Hematopoietic multipotent progenitor cell treated with erythropoietin and hydrocortisone succinate and interleukin-3 and kit ligand, for 4 days (in vitro differentiated cells): Measurements from ENCODE around the gene ACSM3.

Source experiments
- DNase-seq: peaks from one replicate; pipeline ENCODE4 v3.0.0-alpha.2; 2015

ACSM3 gene

DNA sequence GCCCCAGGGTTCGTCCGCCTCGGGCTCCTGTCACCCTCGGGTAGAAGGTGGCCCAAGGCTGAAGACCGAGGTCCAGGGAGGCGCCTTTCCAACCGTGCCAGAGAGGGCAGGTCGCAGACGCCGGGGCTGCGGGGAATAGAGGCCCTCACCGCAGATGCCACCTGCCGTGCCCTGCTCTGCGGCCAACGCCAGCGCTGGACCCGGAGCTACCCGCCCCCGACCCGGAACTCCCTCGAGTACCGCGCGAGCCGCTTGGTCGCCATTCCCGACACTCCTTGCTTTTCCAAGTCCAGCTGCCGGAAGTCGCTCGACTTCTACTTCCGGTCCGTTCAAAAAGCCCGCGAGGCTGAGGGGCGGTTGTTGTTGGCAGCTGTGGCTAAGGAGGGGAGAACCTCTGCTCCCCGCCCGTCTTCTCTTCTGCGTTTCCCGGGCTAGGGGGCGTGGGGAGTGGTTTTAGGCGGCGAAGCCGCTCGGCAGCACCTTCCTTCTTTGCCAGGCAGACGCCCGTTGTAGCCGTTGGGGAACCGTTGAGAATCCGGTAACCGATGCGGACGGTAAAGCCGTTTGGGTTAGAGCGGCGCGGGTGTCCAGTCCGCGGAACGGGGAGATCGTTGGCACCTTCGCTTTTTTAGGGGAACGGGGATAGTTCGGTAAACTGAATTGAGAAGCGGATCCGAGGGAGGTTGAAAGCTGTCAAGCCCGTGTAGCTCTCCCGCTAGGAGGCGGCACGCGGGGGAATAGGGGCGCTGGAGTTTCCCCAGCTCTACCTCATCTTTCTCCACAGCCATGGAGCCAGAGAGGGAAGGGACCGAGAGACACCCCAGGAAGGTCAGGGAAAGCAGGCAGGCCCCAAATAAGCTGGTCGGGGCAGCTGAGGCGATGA lies 42.6 kb downstream of the ACSM3 start, which contains the start of the genes ERI2 and REXO5:
Gene ERI2 (minus strand): TSS at position 305 of the 883 bp plus-strand sequence. CDS start 42 bp downstream, at position 263.
Gene REXO5 (plus strand): TSS at position 360 of the 883 bp plus-strand sequence. CDS start 427 bp downstream, at position 787.
- peak; percentile 98 for DNase-seq

DNA sequence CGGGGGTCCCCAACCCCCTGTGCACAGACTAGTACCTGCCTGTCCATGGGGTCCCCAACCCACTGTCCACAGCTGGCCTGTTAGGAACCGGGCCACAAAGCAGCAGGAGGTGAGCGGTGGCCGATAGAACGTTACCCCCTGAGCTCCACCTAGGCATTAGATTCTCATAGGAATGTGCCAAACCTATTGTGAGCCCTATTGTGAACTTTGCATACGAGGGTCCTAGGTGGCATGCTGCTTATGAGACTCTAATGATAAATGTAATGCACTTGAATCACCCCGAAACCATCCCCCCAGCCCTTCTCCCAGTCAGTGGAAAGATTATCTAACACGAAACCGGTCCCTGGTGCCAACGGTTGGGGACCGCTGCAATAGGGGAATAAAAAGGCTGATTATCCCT lies 44.0 kb downstream of the ACSM3 start:
- DNase-seq = peak; percentile 44

DNA sequence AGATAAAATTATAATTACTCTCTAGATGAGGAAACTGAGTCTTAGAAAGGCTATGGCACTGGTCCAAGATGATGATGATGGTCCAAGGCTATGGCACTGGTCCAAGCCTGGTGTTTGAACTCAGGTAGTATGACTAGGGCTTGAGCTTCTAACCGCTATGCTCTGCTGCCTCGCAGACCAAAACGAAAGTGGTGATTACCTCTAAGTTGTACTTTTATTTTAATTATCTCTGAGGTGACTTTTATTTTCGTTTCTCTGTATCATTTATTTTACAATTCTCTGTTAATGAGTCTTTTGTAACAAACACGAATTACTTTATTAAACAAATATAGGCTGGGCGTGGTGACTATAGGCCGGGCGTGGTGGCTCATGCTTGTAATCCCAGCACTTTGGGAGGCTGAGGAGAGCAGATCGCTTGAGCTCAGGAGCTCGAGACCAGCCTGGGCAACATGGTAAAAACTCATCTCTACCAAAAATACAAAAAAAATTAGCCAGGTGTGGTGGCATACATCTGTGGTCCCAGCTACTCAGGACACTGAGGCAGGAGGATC lies 48.1 kb downstream of the ACSM3 start:
- DNase-seq = no peak

- no peak for DNase-seq
These were observed 48.7 kb downstream of the ACSM3 start for GRCh38 chr16:20812510-20812909.

DNA sequence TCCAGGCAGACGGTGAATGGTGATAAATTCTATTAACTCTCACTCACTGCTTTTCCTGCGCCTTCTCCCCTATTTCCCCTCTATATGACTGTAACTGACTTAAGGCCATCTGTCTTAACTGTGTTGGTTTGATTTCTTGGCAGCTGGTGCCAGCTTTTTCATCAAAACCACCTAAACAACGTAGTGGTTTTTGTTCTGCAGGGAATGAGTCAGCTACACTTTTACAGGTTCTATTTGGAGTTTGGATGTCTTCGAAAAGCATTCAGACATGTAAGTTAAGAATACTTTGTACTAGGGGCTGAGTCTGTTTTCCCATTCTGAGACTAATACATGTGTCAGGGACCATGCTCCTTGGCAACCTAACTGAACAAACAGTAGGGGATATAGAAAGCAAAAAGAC lies 51.0 kb downstream of the ACSM3 start:
- DNase-seq = peak; percentile 77

GRCh38 chr16:20818929-20819585 lies 55.2 kb downstream of the ACSM3 start:
- no peak for DNase-seq

DNA sequence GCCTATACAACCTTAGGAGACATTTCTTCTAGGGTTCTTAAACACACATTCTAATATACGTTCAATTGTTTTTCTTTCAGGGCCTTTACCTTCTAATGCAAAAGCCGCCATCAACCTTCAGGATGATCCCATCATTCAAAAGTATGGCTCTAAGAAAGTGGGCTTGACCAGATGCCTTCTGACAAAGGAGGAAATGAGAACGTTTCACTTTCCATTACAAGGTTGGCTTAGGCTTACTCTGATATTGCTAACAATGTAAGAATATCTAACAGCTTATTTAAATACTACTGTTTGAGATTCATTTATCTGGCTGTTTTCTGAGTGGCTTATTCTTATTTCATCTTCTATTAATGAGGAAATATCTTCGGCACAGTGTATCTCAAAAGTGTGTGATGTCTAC lies 57.9 kb downstream of the ACSM3 start:
- DNase-seq = no peak

DNA sequence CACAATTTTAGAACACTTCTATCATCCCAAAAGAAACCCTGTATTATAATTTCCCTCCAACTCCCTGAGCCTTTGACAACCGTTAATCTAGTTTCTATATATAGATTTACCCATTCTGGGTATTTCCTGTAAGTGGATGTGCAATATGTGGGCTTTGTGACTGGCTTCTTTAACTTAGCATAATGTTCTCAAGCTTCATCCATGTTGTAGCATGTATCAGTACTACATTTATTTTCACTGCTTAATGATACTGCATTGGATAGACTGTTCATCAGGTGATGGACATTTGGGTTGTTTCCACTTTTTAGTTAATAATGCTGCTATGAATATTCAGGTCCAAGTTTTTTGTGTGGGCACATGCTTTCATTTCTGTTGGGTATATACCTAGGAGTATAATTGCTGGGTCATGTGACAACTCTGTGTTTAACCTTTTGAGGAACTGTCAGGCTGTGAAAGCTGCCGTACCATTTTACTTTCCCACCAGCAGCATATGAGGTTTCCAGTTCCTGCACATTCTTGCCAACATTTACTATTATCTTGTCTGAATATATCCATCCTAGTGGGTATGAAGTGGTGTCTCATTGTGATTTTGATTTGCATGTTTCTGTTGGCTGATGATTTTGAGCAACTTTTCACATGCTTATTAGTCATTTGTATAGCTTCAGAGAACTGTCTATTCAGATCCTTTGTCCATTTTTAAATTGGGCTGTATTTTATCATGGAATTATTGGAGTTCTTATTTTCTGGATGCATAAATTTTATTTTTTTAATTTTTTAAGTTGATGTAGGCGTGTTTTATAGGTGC lies 58.9 kb downstream of the ACSM3 start:
- peak; percentile 52 for DNase-seq

GRCh38 chr16:20826039-20826566 lies 62.3 kb downstream of the ACSM3 start:
- DNase-seq = peak; percentile 82

- DNase-seq = peak; percentile 47
These were observed 65.7 kb downstream of the ACSM3 start for GRCh38 chr16:20829536-20829935.

GRCh38 chr16:20830372-20830771 lies 66.6 kb downstream of the ACSM3 start:
- DNase-seq = no peak

DNA sequence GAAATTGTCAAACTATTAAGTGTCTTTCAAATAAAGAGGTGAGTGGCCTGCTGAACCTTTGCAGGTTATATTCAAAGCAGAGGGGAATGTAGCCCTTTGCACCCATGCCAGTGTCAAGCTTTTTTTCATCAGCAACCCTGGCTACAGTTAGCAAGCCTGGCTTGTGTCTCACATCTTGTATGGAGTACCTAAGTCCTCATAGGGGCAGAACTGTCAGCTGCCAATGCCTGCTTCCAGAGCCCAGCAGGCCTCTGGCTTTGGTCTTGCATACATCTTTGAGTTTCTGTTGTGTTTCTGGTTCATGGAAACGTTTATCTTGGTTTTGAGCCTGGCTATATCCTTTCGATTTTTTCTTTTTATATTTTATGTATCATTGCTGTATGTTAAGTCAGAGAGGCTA lies 69.3 kb downstream of the ACSM3 start:
- no peak for DNase-seq

- no peak for DNase-seq
These were observed 74.4 kb downstream of the ACSM3 start for GRCh38 chr16:20838240-20838639.

- no peak for DNase-seq
These were observed 75.7 kb downstream of the ACSM3 start for GRCh38 chr16:20839504-20839903.

GRCh38 chr16:20844054-20844453 lies 80.2 kb downstream of the ACSM3 start:
- DNase-seq = no peak

- DNase-seq = peak; percentile 72
These were observed 80.8 kb downstream of the ACSM3 start for GRCh38 chr16:20844588-20844987.

GRCh38 chr16:20846030-20846429 lies 82.2 kb downstream of the ACSM3 start:
- DNase-seq = no peak

GRCh38 chr16:20846551-20846950 lies 82.7 kb downstream of the ACSM3 start:
- no peak for DNase-seq
